HFFc6 (cell line): ENCODE measurements around the gene CASK. TPM values are rescaled to one million over a fixed set of nuclear protein-coding genes. Genes with fewer than 3 reads are reported as not detected.

Experiments used
- DNase-seq: peaks from one replicate; pipeline ENCODE4 v3.0.0-alpha.2; 2018
- H3K27ac Mint-ChIP-seq: 2 replicates; pipeline ENCODE4 v1.8.0; 2020; ENCODE audit warnings: mild to moderate bottlenecking, mixed read lengths
- H3K27me3 Mint-ChIP-seq: 2 replicates; pipeline ENCODE4 v1.8.0; 2021; ENCODE audit warnings: mild to moderate bottlenecking, moderate library complexity, mixed read lengths; ENCODE audit not compliant: insufficient read depth
- H3K36me3 Mint-ChIP-seq: 2 replicates; pipeline ENCODE4 v1.8.0; 2021; ENCODE audit warnings: low read depth, mixed read lengths
- H3K4me1 Mint-ChIP-seq: 2 replicates; pipeline ENCODE4 v1.8.0; 2020; ENCODE audit warnings: low read depth, mixed read lengths
- H3K4me3 Mint-ChIP-seq: 2 replicates; pipeline ENCODE4 v1.8.0; 2020; ENCODE audit warnings: mild to moderate bottlenecking, moderate library complexity, mixed read lengths
- H3K9me3 Mint-ChIP-seq: 2 replicates; pipeline ENCODE4 v1.8.0; 2020; ENCODE audit warnings: mild to moderate bottlenecking, mixed read lengths
- CTCF ChIP-seq: fragments of 200-600 bp; sonication (generic); IDR thresholded peaks from 2 replicates; pipeline ENCODE4 v1.5.0; 2021; ENCODE audit warnings: antibody characterized with exemption, mild to moderate bottlenecking
- total RNA-seq, 6 experiments: library from RNA; stranded (reverse); fragmentation: NEBNext Ultra II Directional; extraction: Animal tissue kit (Norgen Biotek cat#: 25700); gene quantifications; 2 replicates in 1 of 6; 3 replicates in 5 of 6; pipeline ENCODE4 v1.2.3, GENCODE V29; 2021

CASK gene
- total RNA-seq, 6 experiments from 2014 or later: 34.7 to 37.1 (median 35.4) TPM

GRCh38 chrX:41589634-41590270 lies 333.6 kb downstream of the CASK start:
- Mint-ChIP-seq H3K27ac (no peak overlapping the region), H3K9me3 (no peaks in the 10 kb centered on the region), H3K4me3 (peak overlapping the region; percentile 42; the same call in 1 of the 2 replicates), H3K4me1 (peaks cover 9% of the 10 kb centered on the region), H3K36me3 (no peaks in the 10 kb centered on the region), H3K27me3 (no peaks in the 10 kb centered on the region)
- no peak for TF ChIP-seq CTCF
- peak; percentile 13 for DNase-seq

GRCh38 chrX:41588271-41588670 lies 335.1 kb downstream of the CASK start:
- Mint-ChIP-seq H3K27me3 (no peaks in the 10 kb centered on the region), H3K36me3 (no peaks in the 10 kb centered on the region), H3K9me3 (no peaks in the 10 kb centered on the region), H3K4me3 (no peak overlapping the region), H3K4me1 (peaks cover 9% of the 10 kb centered on the region), H3K27ac (no peak overlapping the region)
- no peak for DNase-seq
- TF ChIP-seq CTCF: no peak

GRCh38 chrX:41580423-41581064 lies 342.8 kb downstream of the CASK start:
- Mint-ChIP-seq H3K27ac (no peak overlapping the region), H3K36me3 (peaks cover 6% of the 10 kb centered on the region; the same call in 1 of the 2 replicates), H3K4me3 (no peak overlapping the region), H3K27me3 (no peaks in the 10 kb centered on the region), H3K4me1 (no peaks in the 10 kb centered on the region), H3K9me3 (no peaks in the 10 kb centered on the region)
- no peak for TF ChIP-seq CTCF
- DNase-seq: no peak

- peaks cover 37% of the 10 kb centered on the region for H3K4me1 Mint-ChIP-seq
- H3K36me3 Mint-ChIP-seq: no peaks in the 10 kb centered on the region
- no peaks in the 10 kb centered on the region for H3K9me3 Mint-ChIP-seq
- H3K27me3 Mint-ChIP-seq: no peaks in the 10 kb centered on the region; the same call in none of the 2 replicates
- DNase-seq: no peak
- peak overlapping the region; percentile 38; the same call in 1 of the 2 replicates for H3K27ac Mint-ChIP-seq
- no peak for TF ChIP-seq CTCF
- peak overlapping the region; percentile 12; the same call in 1 of the 2 replicates for H3K4me3 Mint-ChIP-seq
Measured at GRCh38 chrX:41563876-41564275, 359.5 kb downstream of the CASK start.

- Mint-ChIP-seq H3K9me3 (no peaks in the 10 kb centered on the region), H3K4me3 (no peak overlapping the region; the same call in 1 of the 2 replicates), H3K4me1 (peaks cover 54% of the 10 kb centered on the region), H3K27me3 (no peaks in the 10 kb centered on the region; the same call in none of the 2 replicates), H3K36me3 (no peaks in the 10 kb centered on the region), H3K27ac (peak overlapping the region; percentile 79)
- no peak for TF ChIP-seq CTCF
- DNase-seq: peak; percentile 62
Measured at GRCh38 chrX:41561045-41561444, 362.3 kb downstream of the CASK start.
